Measurements from ENCODE around the gene MIF. TPM values are rescaled to one million over a fixed set of nuclear protein-coding genes. Genes with fewer than 3 reads are reported as not detected.

The MIF gene
- total RNA-seq, 5 donors from 2014 or later (not counting 1 experiment from before 2014, with no cell fraction given): 182 to 334 (median 289) TPM

DNA sequence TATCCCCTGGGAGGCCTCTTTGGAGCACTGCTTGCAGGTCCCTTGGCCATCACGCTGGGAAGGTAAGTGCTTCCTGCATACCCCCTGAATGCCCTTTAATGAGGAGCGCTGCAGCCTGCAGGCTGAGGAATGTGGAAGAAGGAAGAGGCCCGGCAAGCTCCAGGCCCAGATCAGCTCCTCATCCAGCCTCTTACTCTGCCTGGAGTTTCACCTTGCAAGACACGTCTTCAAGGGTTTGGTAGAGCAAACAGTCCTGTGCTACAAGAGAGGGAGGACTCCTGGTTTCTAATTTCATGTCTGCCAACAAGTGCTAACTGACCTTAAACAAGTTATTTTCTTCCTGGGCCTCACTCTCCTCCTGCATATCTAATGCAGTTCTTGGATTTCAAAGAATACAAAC lies 25.6 kb upstream of the MIF start:
- H3K4me1 ChIP-seq (ENCODE audit: control insufficient read depth in 1 of 2, extremely low read depth in 1 of 2, insufficient read depth in 2 of 2, low read length in 2 of 2): no peaks in the 10 kb centered on the region
- H3K27ac Mint-ChIP-seq: no peak overlapping the region
- peaks cover 6 to 14% of the 10 kb centered on the region in 2 donors for H3K36me3 ChIP-seq (ENCODE audit: control insufficient read depth in 2 of 2, extremely low read depth in 1 of 2, insufficient read depth in 1 of 2, low read length in 1 of 2)
- H3K27me3 Mint-ChIP-seq: no peaks in the 10 kb centered on the region
- WGBS (ENCODE audit: insufficient coverage): no CpG with 5 or more reads among the region's 4 CpGs
- no peak for DNase-seq
- no peaks in the 10 kb centered on the region for H3K9me3 ChIP-seq
- ATAC-seq (replicated peaks in 1 of 4): no peak
- no peak overlapping the region for H3K4me3 Mint-ChIP-seq
- H3K4me1 Mint-ChIP-seq: no peaks in the 10 kb centered on the region
- H3K4me3 ChIP-seq (ENCODE audit: control insufficient read depth in 1 of 2, extremely low read depth in 1 of 2, low read length in 1 of 2): no peak overlapping the region
- ChIA-PET POLR2A (no interaction called here), CTCF (interaction anchor here in 1 of 2 donors (0.6 kb wide), 1 partner anchor 118 kb away, joined by 3 read pairs; no protein-coding TSS in a partner anchor)
- H3K36me3 Mint-ChIP-seq: peaks cover 33% of the 10 kb centered on the region
- no peak overlapping the region for H3K27ac ChIP-seq (ENCODE audit: low read length)
- no peaks in the 10 kb centered on the region for H3K9me3 Mint-ChIP-seq
- no peaks in the 10 kb centered on the region for H3K27me3 ChIP-seq (replicated peaks in 1 of 2; ENCODE audit: control insufficient read depth in 2 of 2, extremely low read depth in 1 of 2, insufficient read depth in 2 of 2, low read length in 1 of 2)

DNA sequence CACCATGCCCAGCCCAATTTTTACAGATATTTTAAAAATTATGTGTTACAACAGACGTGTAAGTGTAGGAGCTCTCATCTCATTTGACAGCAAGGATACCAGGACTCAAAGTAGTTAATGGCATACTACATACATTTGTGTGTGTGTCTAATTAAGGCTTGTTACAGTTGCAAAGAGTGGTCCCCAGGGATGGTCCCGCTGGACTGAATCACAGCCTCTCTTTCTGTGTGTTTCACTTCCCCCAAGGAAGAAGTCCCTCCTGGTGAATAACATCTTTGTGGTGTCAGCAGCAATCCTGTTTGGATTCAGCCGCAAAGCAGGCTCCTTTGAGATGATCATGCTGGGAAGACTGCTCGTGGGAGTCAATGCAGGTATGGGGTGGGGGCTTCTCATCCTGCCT lies 19.3 kb upstream of the MIF start:
- no peak overlapping the region for H3K27ac ChIP-seq (ENCODE audit: low read length)
- POLR2A ChIA-PET: no interaction called here
- H3K4me3 Mint-ChIP-seq: no peak overlapping the region
- H3K4me1 ChIP-seq (ENCODE audit: control insufficient read depth in 1 of 2, extremely low read depth in 1 of 2, insufficient read depth in 2 of 2, low read length in 2 of 2): no peaks in the 10 kb centered on the region
- no peaks in the 10 kb centered on the region for H3K27me3 ChIP-seq (replicated peaks in 1 of 2; ENCODE audit: control insufficient read depth in 2 of 2, extremely low read depth in 1 of 2, insufficient read depth in 2 of 2, low read length in 1 of 2)
- CTCF ChIA-PET: no interaction called here
- H3K9me3 ChIP-seq: no peaks in the 10 kb centered on the region
- WGBS (ENCODE audit: insufficient coverage): no CpG with 5 or more reads among the region's 4 CpGs
- H3K4me3 ChIP-seq (ENCODE audit: control insufficient read depth in 1 of 2, extremely low read depth in 1 of 2, low read length in 1 of 2): no peak overlapping the region
- H3K36me3 ChIP-seq (ENCODE audit: control insufficient read depth in 2 of 2, extremely low read depth in 1 of 2, insufficient read depth in 1 of 2, low read length in 1 of 2): peaks cover 0 to 20% of the 10 kb centered on the region in 2 donors
- no peak overlapping the region for H3K27ac Mint-ChIP-seq
- no peaks in the 10 kb centered on the region for H3K4me1 Mint-ChIP-seq
- ATAC-seq (replicated peaks in 1 of 4) (no peak), DNase-seq (no peak)
- no peaks in the 10 kb centered on the region for H3K27me3 Mint-ChIP-seq
- H3K9me3 Mint-ChIP-seq: no peaks in the 10 kb centered on the region
- peaks cover 32% of the 10 kb centered on the region for H3K36me3 Mint-ChIP-seq

DNA sequence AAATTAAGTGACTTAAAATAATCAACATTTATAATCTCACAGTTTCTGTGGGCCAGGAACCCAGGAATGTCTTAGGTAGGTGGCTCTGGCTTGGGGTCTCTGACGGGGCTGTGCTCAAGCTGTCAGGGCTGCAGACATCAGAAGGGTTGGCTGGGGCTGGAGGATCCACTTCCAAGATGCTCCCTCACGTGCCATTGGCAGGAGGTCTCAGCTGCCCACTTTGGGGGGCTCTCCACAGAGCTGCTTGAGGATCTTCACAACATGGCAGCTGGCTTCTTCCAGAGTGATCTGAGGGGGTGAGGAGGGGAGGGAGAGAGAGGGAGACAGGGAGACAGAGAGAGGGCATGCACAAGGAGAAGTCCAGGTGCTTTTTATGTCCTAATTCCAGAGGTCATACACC lies 18.4 kb upstream of the MIF start:
- no peak overlapping the region for H3K27ac Mint-ChIP-seq
- Histone ChIP-seq H3K36me3 (ENCODE audit: control insufficient read depth in 2 of 2, extremely low read depth in 1 of 2, insufficient read depth in 1 of 2, low read length in 1 of 2) (peaks cover 0 to 15% of the 10 kb centered on the region in 2 donors), H3K27ac (ENCODE audit: low read length) (no peak overlapping the region), H3K9me3 (no peaks in the 10 kb centered on the region), H3K4me3 (ENCODE audit: control insufficient read depth in 1 of 2, extremely low read depth in 1 of 2, low read length in 1 of 2) (no peak overlapping the region), H3K27me3 (replicated peaks in 1 of 2; ENCODE audit: control insufficient read depth in 2 of 2, extremely low read depth in 1 of 2, insufficient read depth in 2 of 2, low read length in 1 of 2) (no peaks in the 10 kb centered on the region), H3K4me1 (ENCODE audit: control insufficient read depth in 1 of 2, extremely low read depth in 1 of 2, insufficient read depth in 2 of 2, low read length in 2 of 2) (no peaks in the 10 kb centered on the region)
- POLR2A ChIA-PET: interaction anchor here in 1 of 2 donors (0.5 kb wide), 1 partner anchor 78 kb away, joined by 5 read pairs; no protein-coding TSS in a partner anchor
- WGBS (ENCODE audit: insufficient coverage): 82% methylated on average over 2 of the region's 2 CpGs
- peaks cover 31% of the 10 kb centered on the region for H3K36me3 Mint-ChIP-seq
- CTCF ChIA-PET: interaction anchor here in 1 of 2 donors (0.5 kb wide), 1 partner anchor 554 kb away, joined by 6 read pairs; no protein-coding TSS in a partner anchor
- H3K27me3 Mint-ChIP-seq: no peaks in the 10 kb centered on the region
- DNase-seq: no peak
- no peaks in the 10 kb centered on the region for H3K9me3 Mint-ChIP-seq
- ATAC-seq (replicated peaks in 1 of 4): no peak
- no peak overlapping the region for H3K4me3 Mint-ChIP-seq
- H3K4me1 Mint-ChIP-seq: no peaks in the 10 kb centered on the region

DNA sequence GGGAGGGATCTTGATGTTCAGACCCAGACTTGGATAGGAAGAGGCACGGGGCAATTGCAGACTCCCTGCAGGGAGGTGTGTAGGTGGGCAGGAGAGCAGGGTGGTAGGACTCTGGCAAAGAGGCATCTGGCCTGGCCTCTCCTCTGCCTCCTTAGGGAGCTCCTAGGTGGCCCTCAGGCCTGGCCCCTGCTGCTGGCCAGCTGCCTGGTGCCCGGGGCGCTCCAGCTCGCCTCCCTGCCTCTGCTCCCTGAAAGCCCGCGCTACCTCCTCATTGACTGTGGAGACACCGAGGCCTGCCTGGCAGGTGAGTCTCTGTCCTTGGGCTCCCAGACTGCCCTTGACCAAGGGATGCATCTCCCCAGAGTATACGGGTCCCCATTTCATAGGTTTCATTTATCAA lies 16.6 kb upstream of the MIF start:
- no peak overlapping the region for H3K4me3 ChIP-seq (ENCODE audit: control insufficient read depth in 1 of 2, extremely low read depth in 1 of 2, low read length in 1 of 2)
- no peak for ATAC-seq (replicated peaks in 1 of 4)
- no peaks in the 10 kb centered on the region for H3K4me1 ChIP-seq (ENCODE audit: control insufficient read depth in 1 of 2, extremely low read depth in 1 of 2, insufficient read depth in 2 of 2, low read length in 2 of 2)
- H3K9me3 ChIP-seq: no peaks in the 10 kb centered on the region
- Mint-ChIP-seq H3K4me3 (no peak overlapping the region), H3K27me3 (no peaks in the 10 kb centered on the region), H3K36me3 (peaks cover 36% of the 10 kb centered on the region), H3K4me1 (no peaks in the 10 kb centered on the region), H3K27ac (no peak overlapping the region), H3K9me3 (no peaks in the 10 kb centered on the region)
- POLR2A ChIA-PET: no interaction called here
- WGBS (ENCODE audit: insufficient coverage): 94% methylated on average over 8 of the region's 8 CpGs
- H3K36me3 ChIP-seq (ENCODE audit: control insufficient read depth in 2 of 2, extremely low read depth in 1 of 2, insufficient read depth in 1 of 2, low read length in 1 of 2): peaks cover 0 to 15% of the 10 kb centered on the region in 2 donors
- DNase-seq: no peak
- no peak overlapping the region for H3K27ac ChIP-seq (ENCODE audit: low read length)
- H3K27me3 ChIP-seq (replicated peaks in 1 of 2; ENCODE audit: control insufficient read depth in 2 of 2, extremely low read depth in 1 of 2, insufficient read depth in 2 of 2, low read length in 1 of 2): no peaks in the 10 kb centered on the region
- CTCF ChIA-PET: no interaction called here

DNA sequence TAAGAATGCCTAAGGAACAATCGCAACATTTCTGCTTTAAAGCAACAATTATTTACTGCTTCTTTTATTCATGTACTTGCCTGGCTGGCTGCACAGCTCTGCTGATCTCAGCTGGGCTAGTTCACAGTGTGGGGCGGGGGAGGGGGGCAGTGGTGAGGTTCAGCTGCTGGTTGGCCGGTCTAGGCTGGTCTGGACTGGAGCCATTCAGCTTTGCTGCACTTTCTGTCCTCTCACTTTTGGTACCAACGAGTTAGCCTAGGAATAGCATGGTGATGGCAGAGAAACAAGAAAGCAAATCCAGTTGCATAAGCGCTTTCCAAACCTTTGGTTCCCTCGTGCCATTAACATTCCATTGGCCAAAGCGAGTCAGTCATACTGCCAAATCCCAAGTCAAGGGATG lies 16.0 kb upstream of the MIF start:
- Histone ChIP-seq H3K4me3 (ENCODE audit: control insufficient read depth in 1 of 2, extremely low read depth in 1 of 2, low read length in 1 of 2) (no peak overlapping the region), H3K27ac (ENCODE audit: low read length) (no peak overlapping the region), H3K36me3 (ENCODE audit: control insufficient read depth in 2 of 2, extremely low read depth in 1 of 2, insufficient read depth in 1 of 2, low read length in 1 of 2) (peaks cover 0 to 15% of the 10 kb centered on the region in 2 donors), H3K4me1 (ENCODE audit: control insufficient read depth in 1 of 2, extremely low read depth in 1 of 2, insufficient read depth in 2 of 2, low read length in 2 of 2) (no peaks in the 10 kb centered on the region), H3K9me3 (no peaks in the 10 kb centered on the region), H3K27me3 (replicated peaks in 1 of 2; ENCODE audit: control insufficient read depth in 2 of 2, extremely low read depth in 1 of 2, insufficient read depth in 2 of 2, low read length in 1 of 2) (no peaks in the 10 kb centered on the region)
- no peaks in the 10 kb centered on the region for H3K27me3 Mint-ChIP-seq
- POLR2A ChIA-PET: no interaction called here
- no peaks in the 10 kb centered on the region for H3K4me1 Mint-ChIP-seq
- 85% methylated on average over 6 of the region's 7 CpGs for WGBS (ENCODE audit: insufficient coverage)
- CTCF ChIA-PET: no interaction called here
- H3K9me3 Mint-ChIP-seq: no peaks in the 10 kb centered on the region
- H3K36me3 Mint-ChIP-seq: peaks cover 36% of the 10 kb centered on the region
- no peak overlapping the region for H3K27ac Mint-ChIP-seq
- H3K4me3 Mint-ChIP-seq: no peak overlapping the region
- DNase-seq (no peak), ATAC-seq (replicated peaks in 1 of 4) (no peak)

DNA sequence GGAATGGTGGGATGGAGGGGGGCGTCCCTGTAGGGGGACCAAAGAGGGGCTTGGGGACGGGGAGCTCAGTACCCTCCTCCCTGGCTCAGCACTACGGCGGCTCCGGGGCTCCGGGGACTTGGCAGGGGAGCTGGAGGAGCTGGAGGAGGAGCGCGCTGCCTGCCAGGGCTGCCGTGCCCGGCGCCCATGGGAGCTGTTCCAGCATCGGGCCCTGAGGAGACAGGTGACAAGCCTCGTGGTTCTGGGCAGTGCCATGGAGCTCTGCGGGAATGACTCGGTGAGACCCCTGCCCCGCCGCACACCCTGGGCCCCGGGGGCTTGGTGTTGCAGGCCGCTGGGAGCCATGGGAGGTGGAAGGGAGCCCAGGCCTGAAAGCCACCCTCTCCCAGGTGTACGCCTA lies 11.8 kb upstream of the MIF start:
- H3K27me3 Mint-ChIP-seq: no peaks in the 10 kb centered on the region
- no peak overlapping the region for H3K27ac ChIP-seq (ENCODE audit: low read length)
- peaks cover 3 to 4% of the 10 kb centered on the region in 2 donors for H3K36me3 ChIP-seq (ENCODE audit: control insufficient read depth in 2 of 2, extremely low read depth in 1 of 2, insufficient read depth in 1 of 2, low read length in 1 of 2)
- CTCF ChIA-PET: no interaction called here
- 86% methylated on average over 11 of the region's 20 CpGs for WGBS (ENCODE audit: insufficient coverage)
- DNase-seq (no peak), ATAC-seq (replicated peaks in 1 of 4) (no peak)
- no peaks in the 10 kb centered on the region for H3K4me1 ChIP-seq (ENCODE audit: control insufficient read depth in 1 of 2, extremely low read depth in 1 of 2, insufficient read depth in 2 of 2, low read length in 2 of 2)
- no peaks in the 10 kb centered on the region for H3K4me1 Mint-ChIP-seq
- no peak overlapping the region for H3K27ac Mint-ChIP-seq
- no peak overlapping the region for H3K4me3 Mint-ChIP-seq
- H3K9me3 ChIP-seq: no peaks in the 10 kb centered on the region
- H3K27me3 ChIP-seq (replicated peaks in 1 of 2; ENCODE audit: control insufficient read depth in 2 of 2, extremely low read depth in 1 of 2, insufficient read depth in 2 of 2, low read length in 1 of 2): no peaks in the 10 kb centered on the region
- no peaks in the 10 kb centered on the region for H3K9me3 Mint-ChIP-seq
- no peak overlapping the region for H3K4me3 ChIP-seq (ENCODE audit: control insufficient read depth in 1 of 2, extremely low read depth in 1 of 2, low read length in 1 of 2)
- POLR2A ChIA-PET: no interaction called here
- peaks cover 19% of the 10 kb centered on the region for H3K36me3 Mint-ChIP-seq

DNA sequence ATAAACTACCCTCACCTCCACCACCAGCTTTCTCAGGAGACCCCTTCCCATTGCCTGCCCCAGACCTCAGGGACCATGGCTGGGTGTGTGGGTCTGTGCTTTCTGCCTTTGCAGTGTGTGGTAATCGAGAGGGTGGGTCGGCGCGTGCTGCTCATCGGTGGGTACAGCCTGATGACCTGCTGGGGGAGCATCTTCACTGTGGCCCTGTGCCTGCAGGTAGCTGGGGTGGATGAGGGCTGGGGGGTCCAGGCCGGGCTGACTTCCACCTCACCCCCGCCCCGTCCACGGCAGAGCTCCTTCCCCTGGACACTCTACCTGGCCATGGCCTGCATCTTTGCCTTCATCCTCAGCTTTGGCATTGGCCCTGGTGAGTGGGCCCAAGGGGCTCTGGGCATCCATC lies 10.5 kb upstream of the MIF start:
- DNase-seq (no peak), ATAC-seq (replicated peaks in 1 of 4) (no peak)
- H3K9me3 ChIP-seq: no peaks in the 10 kb centered on the region
- H3K4me3 ChIP-seq (ENCODE audit: control insufficient read depth in 1 of 2, extremely low read depth in 1 of 2, low read length in 1 of 2): no peak overlapping the region
- Mint-ChIP-seq H3K27me3 (no peaks in the 10 kb centered on the region), H3K4me1 (no peaks in the 10 kb centered on the region), H3K27ac (no peak overlapping the region), H3K4me3 (no peak overlapping the region), H3K9me3 (no peaks in the 10 kb centered on the region), H3K36me3 (peaks cover 13% of the 10 kb centered on the region)
- no peaks in the 10 kb centered on the region for H3K4me1 ChIP-seq (ENCODE audit: control insufficient read depth in 1 of 2, extremely low read depth in 1 of 2, insufficient read depth in 2 of 2, low read length in 2 of 2)
- WGBS (ENCODE audit: insufficient coverage): no CpG with 5 or more reads among the region's 9 CpGs
- ChIA-PET POLR2A (no interaction called here), CTCF (no interaction called here)
- H3K27ac ChIP-seq (ENCODE audit: low read length): no peak overlapping the region
- no peaks in the 10 kb centered on the region for H3K27me3 ChIP-seq (replicated peaks in 1 of 2; ENCODE audit: control insufficient read depth in 2 of 2, extremely low read depth in 1 of 2, insufficient read depth in 2 of 2, low read length in 1 of 2)
- peaks cover 3 to 4% of the 10 kb centered on the region in 2 donors for H3K36me3 ChIP-seq (ENCODE audit: control insufficient read depth in 2 of 2, extremely low read depth in 1 of 2, insufficient read depth in 1 of 2, low read length in 1 of 2)

All from T-cell (primary cell).